IMR-90 (cell line): ENCODE data around the gene FAM186B. TPM values are rescaled to one million over a fixed set of nuclear protein-coding genes. Genes with fewer than 3 reads are reported as not detected.

ENCODE experiments used
- ATAC-seq: fragments of 200-7000 bp; cut with Tn5 transposase; 2 replicates; pipeline ENCODE4 v1.9.1; 2020; ENCODE audit warnings: low read depth, mild to moderate bottlenecking, moderate library complexity
- BruUV-seq: library from RNA; stranded (reverse); fragments of 400-500 nt; replicated peaks from 2 replicates; lab custom pipeline; 2021; lab: Mats Ljungman, UMichigan
- CTCF ChIA-PET: fragments of 300-600 bp; formaldehyde crosslinking; extraction: SDS; loops from one replicate; lab custom pipeline; 2021; ENCODE audit warnings: antibody characterized with exemption; lab: Yijun Ruan, JAX
- POLR2A ChIA-PET: fragments of 300-600 bp; sonication (Branson Sonifier 250); formaldehyde crosslinking; loops from one replicate; lab custom pipeline; 2022; ENCODE audit warnings: antibody characterized with exemption; ENCODE audit not compliant: unreplicated experiment; lab: Charles Lee
- DNase-seq: peaks from one replicate; pipeline ENCODE4 v3.0.0; 2013
- H2AFZ ChIP-seq: replicated peaks from 2 replicates; pipeline ENCODE3; 2013; ENCODE audit warnings: low read length, mild to moderate bottlenecking; ENCODE audit not compliant: poor library complexity
- H2AK5ac ChIP-seq: 2 replicates; pipeline ENCODE4 v1.6.1; 2013; ENCODE audit warnings: low read depth, low read length, inconsistent platforms
- H2AK9ac ChIP-seq: replicated peaks from 2 replicates; pipeline ENCODE3; 2013; ENCODE audit warnings: mild to moderate bottlenecking, low read depth, low read length, moderate library complexity; ENCODE audit not compliant: poor library complexity
- H2BK120ac ChIP-seq: 2 replicates; pipeline ENCODE4 v1.6.1; 2013; ENCODE audit warnings: low read depth, low read length, inconsistent platforms
- H2BK15ac ChIP-seq: 3 replicates; pipeline ENCODE4 v1.6.1; 2013; ENCODE audit warnings: low read depth, low read length, inconsistent platforms
- H2BK20ac ChIP-seq: 2 replicates; pipeline ENCODE4 v1.6.1; 2013; ENCODE audit warnings: low read depth, mild to moderate bottlenecking, inconsistent platforms, low read length, moderate library complexity
- H2BK5ac ChIP-seq: 2 replicates; pipeline ENCODE4 v1.6.1; 2013; ENCODE audit warnings: mild to moderate bottlenecking, low read depth, low read length, inconsistent platforms; ENCODE audit not compliant: poor library complexity, severe bottlenecking
- H3K14ac ChIP-seq: replicated peaks from 2 replicates; pipeline ENCODE4 v1.6.1; 2013; ENCODE audit warnings: low read depth, low read length, inconsistent platforms
- H3K18ac ChIP-seq: 2 replicates; pipeline ENCODE4 v1.6.1; 2013; ENCODE audit warnings: low read depth, low read length, control low read depth
- H3K23ac ChIP-seq: 2 replicates; pipeline ENCODE4 v1.6.1; 2013; ENCODE audit warnings: low read depth, low read length, inconsistent platforms
- H3K27ac ChIP-seq: 2 replicates; pipeline ENCODE4 v1.5.1; 2013; ENCODE audit warnings: mild to moderate bottlenecking, control low read depth, low read length; ENCODE audit not compliant: insufficient read depth
- H3K27me3 ChIP-seq: 2 replicates; pipeline ENCODE4 v1.6.1; 2013; ENCODE audit warnings: low read length; ENCODE audit not compliant: control insufficient read depth, insufficient read depth
- H3K36me3 ChIP-seq: 2 replicates; pipeline ENCODE4 v1.6.1; 2013; ENCODE audit warnings: low read length, mixed read lengths; ENCODE audit not compliant: control insufficient read depth, insufficient read depth
- H3K4ac ChIP-seq: 2 replicates; pipeline ENCODE4 v1.6.1; 2013; ENCODE audit warnings: low read depth, low read length, inconsistent platforms
- H3K4me1 ChIP-seq: 2 replicates; pipeline ENCODE4 v1.6.1; 2013; ENCODE audit warnings: low read length, mixed read lengths; ENCODE audit not compliant: control insufficient read depth, insufficient read depth
- H3K4me2 ChIP-seq: 2 replicates; pipeline ENCODE4 v1.6.1; 2013; ENCODE audit warnings: low read depth, mild to moderate bottlenecking, control low read depth, low read length, moderate library complexity
- H3K4me3 ChIP-seq: 2 replicates; pipeline ENCODE4 v1.5.1; 2013; ENCODE audit warnings: low read depth, mild to moderate bottlenecking, control low read depth, low read length, moderate library complexity; ENCODE audit not compliant: insufficient read depth
- H3K56ac ChIP-seq: 2 replicates; pipeline ENCODE4 v1.6.1; 2013; ENCODE audit warnings: low read length, inconsistent platforms; ENCODE audit not compliant: insufficient read depth; ENCODE audit errors: extremely low read depth
- H3K79me1 ChIP-seq, 2 experiments: 2 replicates each; pipeline ENCODE4 v1.6.1; 2013; ENCODE audit warnings: low read length in 2 of 2, inconsistent platforms in 1 of 2, low read depth in 1 of 2
- H3K9ac ChIP-seq: 2 replicates; pipeline ENCODE4 v1.6.1; 2013; ENCODE audit warnings: low read depth, low read length, control low read depth
- H3K9me1 ChIP-seq: 2 replicates; pipeline ENCODE4 v1.6.1; 2013; ENCODE audit warnings: low read length, inconsistent platforms; ENCODE audit not compliant: insufficient read depth
- H3K9me3 ChIP-seq: 2 replicates; pipeline ENCODE4 v1.6.1; 2013; ENCODE audit warnings: low read length; ENCODE audit not compliant: control insufficient read depth, insufficient read depth
- H4K20me1 ChIP-seq: 2 replicates; pipeline ENCODE4 v1.6.1; 2013; ENCODE audit warnings: low read length, inconsistent platforms; ENCODE audit not compliant: insufficient read depth
- H4K5ac ChIP-seq: 2 replicates; pipeline ENCODE4 v1.6.1; 2013; ENCODE audit warnings: mild to moderate bottlenecking, low read depth, low read length, control low read depth
- H4K8ac ChIP-seq, 2 experiments: 2 replicates each; pipeline ENCODE4 v1.6.1; 2013; ENCODE audit warnings: low read depth in 2 of 2, low read length in 2 of 2, control low read depth in 1 of 2, inconsistent platforms in 1 of 2
- H4K91ac ChIP-seq: 2 replicates; pipeline ENCODE4 v1.6.1; 2013; ENCODE audit warnings: low read depth, low read length, inconsistent platforms; ENCODE audit not compliant: insufficient read depth
- BHLHE40 ChIP-seq: fragments of 150-350 bp; IDR thresholded peaks from 2 replicates; pipeline ENCODE4 v1.6.1; 2016; ENCODE audit warnings: mild to moderate bottlenecking, low read depth, low read length
- CEBPB ChIP-seq: IDR thresholded peaks from 2 replicates; pipeline ENCODE4 v1.6.1; 2012; ENCODE audit warnings: low read depth, low read length, improper control_type of control experiment
- CHD1 ChIP-seq: IDR thresholded peaks from 2 replicates; pipeline ENCODE4 v1.6.1; 2012; ENCODE audit warnings: low read depth, low read length, improper control_type of control experiment
- FOS ChIP-seq: fragments of 150-350 bp; IDR thresholded peaks from 2 replicates; pipeline ENCODE4 v1.6.1; 2016; ENCODE audit warnings: low read depth, low read length
- MAFK ChIP-seq: IDR thresholded peaks from 2 replicates; pipeline ENCODE4 v1.6.1; 2012; ENCODE audit warnings: low read depth, low read length, improper control_type of control experiment
- MAZ ChIP-seq: IDR thresholded peaks from 2 replicates; pipeline ENCODE4 v1.6.1; 2012; ENCODE audit warnings: low read depth, mild to moderate bottlenecking, low read length, improper control_type of control experiment, moderate library complexity, borderline replicate concordance
- MXI1 ChIP-seq: IDR thresholded peaks from 2 replicates; pipeline ENCODE4 v1.6.1; 2012; ENCODE audit warnings: low read depth, mild to moderate bottlenecking, low read length, moderate library complexity, borderline replicate concordance
- NFE2L2 ChIP-seq: fragments of 150-350 bp; IDR thresholded peaks from 2 replicates; pipeline ENCODE4 v1.6.1; 2016; ENCODE audit warnings: low read depth, mild to moderate bottlenecking, low read length
- POLR2A ChIP-seq: IDR thresholded peaks from 2 replicates; pipeline ENCODE4 v1.6.1; 2012; ENCODE audit warnings: mild to moderate bottlenecking, low read depth, low read length
- RAD21 ChIP-seq: IDR thresholded peaks from 2 replicates; pipeline ENCODE4 v1.6.1; 2012; ENCODE audit warnings: low read length, improper control_type of control experiment
- RCOR1 ChIP-seq: IDR thresholded peaks from 2 replicates; pipeline ENCODE4 v1.6.1; 2012; ENCODE audit warnings: mild to moderate bottlenecking, low read length, improper control_type of control experiment; ENCODE audit not compliant: insufficient replicate concordance
- RFX5 ChIP-seq: IDR thresholded peaks from 2 replicates; pipeline ENCODE4 v1.8.0; 2012; ENCODE audit warnings: low read depth, mild to moderate bottlenecking, low read length, moderate library complexity
- SMC3 ChIP-seq: fragments of 150-350 bp; IDR thresholded peaks from 2 replicates; pipeline ENCODE4 v1.6.1; 2016; ENCODE audit warnings: low read depth, mild to moderate bottlenecking, antibody characterized with exemption, low read length, moderate library complexity
- WGBS, 2 experiments: methylation state at CpG; one replicate each; pipeline versions ENCODE4 v1.1.5 to v1.1.7; 2013; ENCODE audit warnings: missing lambda C conversion rate in 2 of 2; ENCODE audit not compliant: insufficient read length in 1 of 2; ENCODE audit errors: extremely low coverage in 2 of 2; 5-methylcytosine and 5-hydroxymethylcytosine counted together
- dilution Hi-C: fragments of 300-500 bp; cut with HindIII; formaldehyde crosslinking; loops from one replicate; pipeline ENCODE4 v1.14.3; 2018; ENCODE audit warnings: low sequenced_read_pairs; ENCODE audit not compliant: unreplicated experiment
- in situ Hi-C: fragments of 300-500 bp; cut with MboI; formaldehyde crosslinking; loops from 3 replicates; pipeline ENCODE4 v1.14.3; 2019; ENCODE audit warnings: low sequenced_read_pairs, inconsistent platforms, mixed read lengths
- intact Hi-C: fragments of 100-400 bp; cut with micrococcal nuclease; formaldehyde crosslinking; loops from 2 replicates; pipeline ENCODE4 v1.10.0; 2022
- polyA plus RNA-seq, 3 experiments: library from polyadenylated mRNA; depleted of rRNA; stranded (reverse); fragments of >200 nt; gene quantifications; 2 replicates each; pipeline ENCODE4 v1.2.3, GENCODE V29; 2012; ENCODE audit warnings: low replicate concordance in 1 of 3
- total RNA-seq: library from RNA; depleted of rRNA; stranded (reverse); fragments of >200 nt; gene quantifications from 2 replicates; pipeline ENCODE4 v1.2.3, GENCODE V29; 2012
- TF ChIP-seq, protein P1 (sequence below): fragments of 150-350 bp; IDR thresholded peaks from 2 replicates; pipeline ENCODE4 v1.6.1; 2016; ENCODE audit warnings: low read depth, mild to moderate bottlenecking, low read length, moderate library complexity, borderline replicate concordance
- TF ChIP-seq, protein P2 (sequence below): conservative IDR thresholded peaks from 2 replicates; pipeline ENCODE4 v1.5.1; 2012; ENCODE audit warnings: mild to moderate bottlenecking, low read depth, low read length, improper control_type of control experiment
- TF ChIP-seq, protein P3 (sequence below): fragments of 150-350 bp; IDR thresholded peaks from 2 replicates; pipeline ENCODE4 v1.6.1; 2017; ENCODE audit warnings: mild to moderate bottlenecking, antibody characterized with exemption, low read length, low read depth

Gene FAM186B
- total and polyA plus RNA-seq, 2 of the 4 experiments (the other 2 are of a cell fraction) = 0.10 to 0.18 TPM

DNA sequence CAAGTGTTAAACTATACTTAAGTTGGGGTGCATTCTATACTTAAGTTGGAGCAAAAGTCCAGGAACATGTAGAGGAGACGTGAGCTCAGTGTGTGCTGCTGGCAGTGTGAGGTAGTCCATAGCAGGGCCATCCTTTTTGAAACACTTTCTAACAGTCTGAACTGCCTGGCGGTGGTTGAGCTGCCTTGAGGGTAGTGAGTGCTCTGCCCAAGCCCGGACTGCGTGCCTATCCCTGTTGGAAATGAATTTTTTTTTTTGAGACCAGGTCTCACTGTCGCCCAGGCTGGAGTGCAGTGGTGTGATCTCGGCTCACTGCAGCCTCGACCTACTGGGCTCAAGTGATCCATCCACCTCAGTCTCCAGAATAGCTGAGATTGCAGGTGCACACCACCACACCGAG, 52.5 kb downstream of the FAM186B start:
- no peak overlapping the region for H3K18ac ChIP-seq
- in situ Hi-C loops (no loop called here), intact Hi-C loops (no loop called here), dilution Hi-C loops (no loop called here)
- DNase-seq = no peak
- H3K27ac ChIP-seq = no peak overlapping the region
- H3K4me1 ChIP-seq = peaks cover 3% of the 10 kb centered on the region; the same call in 1 of the 2 replicates
- no peak for TF ChIP-seq FOS
- no peak for TF ChIP-seq RAD21
- no peak for TF ChIP-seq MAFK
- TF ChIP-seq, protein P1, sequence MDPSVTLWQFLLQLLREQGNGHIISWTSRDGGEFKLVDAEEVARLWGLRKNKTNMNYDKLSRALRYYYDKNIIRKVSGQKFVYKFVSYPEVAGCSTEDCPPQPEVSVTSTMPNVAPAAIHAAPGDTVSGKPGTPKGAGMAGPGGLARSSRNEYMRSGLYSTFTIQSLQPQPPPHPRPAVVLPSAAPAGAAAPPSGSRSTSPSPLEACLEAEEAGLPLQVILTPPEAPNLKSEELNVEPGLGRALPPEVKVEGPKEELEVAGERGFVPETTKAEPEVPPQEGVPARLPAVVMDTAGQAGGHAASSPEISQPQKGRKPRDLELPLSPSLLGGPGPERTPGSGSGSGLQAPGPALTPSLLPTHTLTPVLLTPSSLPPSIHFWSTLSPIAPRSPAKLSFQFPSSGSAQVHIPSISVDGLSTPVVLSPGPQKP = no peak
- no peak for TF ChIP-seq RCOR1
- TF ChIP-seq RFX5 = no peak
- no peak for TF ChIP-seq CEBPB
- no peak for TF ChIP-seq SMC3
- no peak for TF ChIP-seq NFE2L2
- no peak for TF ChIP-seq CHD1
- no peak for TF ChIP-seq POLR2A
- TF ChIP-seq, protein P2, sequence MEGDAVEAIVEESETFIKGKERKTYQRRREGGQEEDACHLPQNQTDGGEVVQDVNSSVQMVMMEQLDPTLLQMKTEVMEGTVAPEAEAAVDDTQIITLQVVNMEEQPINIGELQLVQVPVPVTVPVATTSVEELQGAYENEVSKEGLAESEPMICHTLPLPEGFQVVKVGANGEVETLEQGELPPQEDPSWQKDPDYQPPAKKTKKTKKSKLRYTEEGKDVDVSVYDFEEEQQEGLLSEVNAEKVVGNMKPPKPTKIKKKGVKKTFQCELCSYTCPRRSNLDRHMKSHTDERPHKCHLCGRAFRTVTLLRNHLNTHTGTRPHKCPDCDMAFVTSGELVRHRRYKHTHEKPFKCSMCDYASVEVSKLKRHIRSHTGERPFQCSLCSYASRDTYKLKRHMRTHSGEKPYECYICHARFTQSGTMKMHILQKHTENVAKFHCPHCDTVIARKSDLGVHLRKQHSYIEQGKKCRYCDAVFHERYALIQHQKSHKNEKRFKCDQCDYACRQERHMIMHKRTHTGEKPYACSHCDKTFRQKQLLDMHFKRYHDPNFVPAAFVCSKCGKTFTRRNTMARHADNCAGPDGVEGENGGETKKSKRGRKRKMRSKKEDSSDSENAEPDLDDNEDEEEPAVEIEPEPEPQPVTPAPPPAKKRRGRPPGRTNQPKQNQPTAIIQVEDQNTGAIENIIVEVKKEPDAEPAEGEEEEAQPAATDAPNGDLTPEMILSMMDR = no peak
- no peak for TF ChIP-seq MAZ
- TF ChIP-seq, protein P3, sequence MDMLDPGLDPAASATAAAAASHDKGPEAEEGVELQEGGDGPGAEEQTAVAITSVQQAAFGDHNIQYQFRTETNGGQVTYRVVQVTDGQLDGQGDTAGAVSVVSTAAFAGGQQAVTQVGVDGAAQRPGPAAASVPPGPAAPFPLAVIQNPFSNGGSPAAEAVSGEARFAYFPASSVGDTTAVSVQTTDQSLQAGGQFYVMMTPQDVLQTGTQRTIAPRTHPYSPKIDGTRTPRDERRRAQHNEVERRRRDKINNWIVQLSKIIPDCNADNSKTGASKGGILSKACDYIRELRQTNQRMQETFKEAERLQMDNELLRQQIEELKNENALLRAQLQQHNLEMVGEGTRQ = no peak
- no peak for TF ChIP-seq MXI1
- TF ChIP-seq BHLHE40 = no peak
- no peak overlapping the region for H3K4me2 ChIP-seq
- H4K91ac ChIP-seq = no peak overlapping the region
- no peak overlapping the region for H2BK20ac ChIP-seq
- H3K79me1 ChIP-seq = no peaks in the 10 kb centered on the region
- no peak overlapping the region for H3K4ac ChIP-seq
- no peak overlapping the region for H2AFZ ChIP-seq
- no peak overlapping the region for H3K56ac ChIP-seq
- H4K5ac ChIP-seq = no peak overlapping the region
- H2AK9ac ChIP-seq = no peak overlapping the region
- H2BK5ac ChIP-seq = no peak overlapping the region
- peaks cover 45% of the 10 kb centered on the region for H3K27me3 ChIP-seq
- no peak for ATAC-seq
- no peak overlapping the region for H3K9ac ChIP-seq
- BruUV-seq = no TSS peak
- H3K36me3 ChIP-seq = peaks cover 9% of the 10 kb centered on the region
- no peaks in the 10 kb centered on the region for H3K9me3 ChIP-seq
- no CpG with 5 or more reads among the region's 8 CpGs for WGBS, 2 experiments
- ChIA-PET CTCF (interaction anchor here (0.6 to 1.3 kb wide), 5 partner anchors 10 to 196 kb away, joined by 3 to 4 read pairs (median 4); no protein-coding TSS in a partner anchor), POLR2A (no interaction called here)
- H2BK120ac ChIP-seq = no peak overlapping the region
- H3K9me1 ChIP-seq = no peaks in the 10 kb centered on the region
- no peaks in the 10 kb centered on the region for H4K20me1 ChIP-seq
- no peak overlapping the region for H3K14ac ChIP-seq
- no peak overlapping the region for H2AK5ac ChIP-seq
- H4K8ac ChIP-seq = no peak overlapping the region
- H3K4me3 ChIP-seq = no peak overlapping the region
- no peak overlapping the region; the same call in 1 of the 2 replicates for H3K23ac ChIP-seq
- no peak overlapping the region for H2BK15ac ChIP-seq
